WTC11 (cell line): ENCODE data around the gene CD2.

ENCODE experiments used
- ATF1 ChIP-seq: sonication (generic); formaldehyde crosslinking; IDR thresholded peaks from 2 replicates; pipeline ENCODE4 v1.8.1; 2023; ENCODE audit warnings: mild to moderate bottlenecking, moderate library complexity, missing genetic modification reagents
- CTCF ChIP-seq: fragments of 200-600 bp; IDR thresholded peaks from 2 replicates; pipeline ENCODE4 v1.8.0; 2022; ENCODE audit warnings: antibody characterized with exemption
- ESRRA ChIP-seq: sonication (generic); formaldehyde crosslinking; IDR thresholded peaks from 2 replicates; pipeline ENCODE4 v1.8.1; 2022; ENCODE audit warnings: mild to moderate bottlenecking, missing genetic modification reagents, borderline replicate concordance
- FOXJ3 ChIP-seq: sonication (generic); formaldehyde crosslinking; IDR thresholded peaks from 2 replicates; pipeline ENCODE4 v1.9.0; 2021; ENCODE audit warnings: missing genetic modification reagents, mild to moderate bottlenecking, borderline replicate concordance
- GABPB1 ChIP-seq: sonication (generic); formaldehyde crosslinking; IDR thresholded peaks from 2 replicates; pipeline ENCODE4 v1.8.1; 2023; ENCODE audit warnings: mild to moderate bottlenecking, missing genetic modification reagents
- KAT7 ChIP-seq: sonication (generic); formaldehyde crosslinking; IDR thresholded peaks from 2 replicates; pipeline ENCODE4 v1.8.1; 2023; ENCODE audit warnings: missing genetic modification reagents, mild to moderate bottlenecking, borderline replicate concordance
- PRDM15 ChIP-seq: sonication (generic); formaldehyde crosslinking; IDR thresholded peaks from 2 replicates; pipeline ENCODE4 v1.8.0; 2022; ENCODE audit warnings: missing genetic modification reagents
- PREB ChIP-seq: sonication (generic); formaldehyde crosslinking; IDR thresholded peaks from 2 replicates; pipeline ENCODE4 v1.8.1; 2022; ENCODE audit warnings: mild to moderate bottlenecking, missing genetic modification reagents, moderate library complexity, borderline replicate concordance
- SMAD3 ChIP-seq: sonication (generic); formaldehyde crosslinking; IDR thresholded peaks from 2 replicates; pipeline ENCODE4 v1.8.0; 2022; ENCODE audit warnings: missing genetic modification reagents, mild to moderate bottlenecking, borderline replicate concordance
- USF1 ChIP-seq: sonication (generic); formaldehyde crosslinking; IDR thresholded peaks from 2 replicates; pipeline ENCODE4 v1.8.0; 2022; ENCODE audit warnings: mild to moderate bottlenecking, missing genetic modification reagents
- ZNF138 ChIP-seq: sonication (generic); formaldehyde crosslinking; conservative IDR thresholded peaks from 2 replicates; pipeline ENCODE4 v1.8.1; 2022; ENCODE audit warnings: mild to moderate bottlenecking, moderate library complexity, missing genetic modification reagents
- TF ChIP-seq, protein P1 (sequence below): sonication (generic); formaldehyde crosslinking; IDR thresholded peaks from 2 replicates; pipeline ENCODE4 v1.8.1; 2023; ENCODE audit warnings: mild to moderate bottlenecking, missing genetic modification reagents, moderate library complexity

DNA sequence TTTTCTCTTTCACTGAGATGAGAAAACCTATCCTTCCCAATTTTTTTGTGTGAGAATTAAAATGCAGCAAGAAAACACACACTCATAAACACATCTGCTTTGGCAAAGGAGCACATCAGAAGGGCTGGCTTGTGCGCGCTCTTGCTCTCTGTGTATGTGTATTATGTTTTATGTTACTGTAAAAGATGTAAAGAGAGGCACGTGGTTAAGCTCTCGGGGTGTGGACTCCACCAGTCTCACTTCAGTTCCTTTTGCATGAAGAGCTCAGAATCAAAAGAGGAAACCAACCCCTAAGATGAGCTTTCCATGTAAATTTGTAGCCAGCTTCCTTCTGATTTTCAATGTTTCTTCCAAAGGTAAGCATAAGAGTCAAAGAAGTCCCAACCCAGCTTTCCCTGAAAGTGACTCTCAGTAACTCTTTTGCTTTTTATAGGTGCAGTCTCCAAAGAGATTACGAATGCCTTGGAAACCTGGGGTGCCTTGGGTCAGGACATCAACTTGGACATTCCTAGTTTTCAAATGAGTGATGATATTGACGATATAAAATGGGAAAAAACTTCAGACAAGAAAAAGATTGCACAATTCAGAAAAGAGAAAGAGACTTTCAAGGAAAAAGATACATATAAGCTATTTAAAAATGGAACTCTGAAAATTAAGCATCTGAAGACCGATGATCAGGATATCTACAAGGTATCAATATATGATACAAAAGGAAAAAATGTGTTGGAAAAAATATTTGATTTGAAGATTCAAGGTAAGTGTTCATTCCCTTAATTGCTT lies at the start of gene CD2:
- no peak for TF ChIP-seq CTCF
- no peak for TF ChIP-seq PREB (CRISPR knock-in tag)
- TF ChIP-seq, protein P1, sequence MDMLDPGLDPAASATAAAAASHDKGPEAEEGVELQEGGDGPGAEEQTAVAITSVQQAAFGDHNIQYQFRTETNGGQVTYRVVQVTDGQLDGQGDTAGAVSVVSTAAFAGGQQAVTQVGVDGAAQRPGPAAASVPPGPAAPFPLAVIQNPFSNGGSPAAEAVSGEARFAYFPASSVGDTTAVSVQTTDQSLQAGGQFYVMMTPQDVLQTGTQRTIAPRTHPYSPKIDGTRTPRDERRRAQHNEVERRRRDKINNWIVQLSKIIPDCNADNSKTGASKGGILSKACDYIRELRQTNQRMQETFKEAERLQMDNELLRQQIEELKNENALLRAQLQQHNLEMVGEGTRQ (CRISPR knock-in tag): no peak
- TF ChIP-seq KAT7: no peak
- no peak for TF ChIP-seq PRDM15 (CRISPR knock-in tag)
- TF ChIP-seq ESRRA (CRISPR knock-in tag): no peak
- no peak for TF ChIP-seq GABPB1
- no peak for TF ChIP-seq SMAD3
- no peak for TF ChIP-seq ATF1
- TF ChIP-seq ZNF138 (CRISPR knock-in tag): no peak
- TF ChIP-seq USF1: no peak
- TF ChIP-seq FOXJ3 (CRISPR knock-in tag): no peak
